Measurements from ENCODE around the gene ELAVL2. TPM values are rescaled to one million over a fixed set of nuclear protein-coding genes. Genes with fewer than 3 reads are reported as not detected.

The ELAVL2 gene
- total RNA-seq, 1 experiment from 2014 or later, result 35.9 TPM

DNA sequence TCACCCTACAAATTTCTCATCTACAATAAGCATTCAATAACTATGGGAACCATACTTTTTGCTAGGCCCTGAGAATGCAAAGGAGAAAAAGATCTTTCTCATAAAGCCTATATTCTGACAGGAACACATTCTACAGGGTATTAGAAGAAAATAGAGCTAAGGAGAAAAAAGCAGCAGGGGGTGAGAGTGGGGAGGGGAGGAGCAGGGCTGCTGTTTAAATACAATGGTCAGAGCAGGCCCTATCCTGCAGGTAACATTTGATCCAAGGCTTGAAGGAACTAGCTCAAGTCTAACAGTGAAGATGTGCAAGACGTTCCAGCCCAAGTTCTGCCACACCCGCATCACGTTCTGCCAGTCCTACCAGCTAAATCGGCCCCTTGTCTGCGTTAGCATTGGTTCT is 89.7 kb downstream of the ELAVL2 start:
- H3K9me3 Mint-ChIP-seq, result no peaks in the 10 kb centered on the region
- CTCF ChIA-PET, result no interaction called here
- no peaks in the 10 kb centered on the region for H3K27me3 Mint-ChIP-seq (ENCODE audit: low read depth)
- POLR2A ChIA-PET, result no interaction called here
- peak; percentile 43 for ATAC-seq
- TF ChIP-seq MXD4 (CRISPR knock-in tag; IDR thresholded peaks at IDR 0.05; ENCODE audit: borderline replicate concordance), result no peak
- no peak overlapping the region for H3K4me3 Mint-ChIP-seq
- H3K36me3 Mint-ChIP-seq, result peaks cover 2% of the 10 kb centered on the region; the same call in 1 of the 2 replicates
- peaks cover 94% of the 10 kb centered on the region for H3K4me1 Mint-ChIP-seq
- no peak overlapping the region for H3K27ac Mint-ChIP-seq
- DNase-seq (ENCODE audit: low spot score), result no peak

DNA sequence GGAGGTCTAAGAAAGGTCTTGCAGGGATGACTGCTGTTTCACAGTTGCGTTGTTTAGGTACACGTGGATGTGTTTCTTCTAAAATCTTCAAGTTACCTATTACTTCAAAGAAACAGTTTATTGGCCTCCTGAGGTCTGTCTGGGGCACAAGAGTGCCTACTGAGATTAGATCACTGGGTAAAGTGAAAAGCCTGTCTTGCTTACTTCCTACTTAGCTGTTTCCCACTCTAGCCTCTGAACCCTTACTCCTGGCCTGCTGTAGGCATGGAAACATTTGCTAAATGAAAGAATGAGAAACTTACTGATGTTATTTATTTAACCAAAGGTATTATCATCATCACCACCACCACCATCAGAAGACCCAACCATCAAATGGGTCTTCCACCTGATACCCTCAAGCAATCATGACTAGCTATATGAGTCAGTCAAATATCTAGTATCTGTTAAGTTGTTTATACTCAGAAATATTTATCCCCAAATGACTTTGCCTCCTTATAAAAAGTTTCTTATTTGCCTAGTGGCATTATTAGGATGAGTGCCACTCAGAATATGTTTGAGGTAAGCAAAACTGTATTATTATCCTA is 92.5 kb downstream of the ELAVL2 start:
- ATAC-seq (no peak), DNase-seq (ENCODE audit: low spot score) (no peak)
- no peaks in the 10 kb centered on the region for H3K27me3 Mint-ChIP-seq (ENCODE audit: low read depth)
- no peaks in the 10 kb centered on the region for H3K9me3 Mint-ChIP-seq
- POLR2A ChIA-PET, result no interaction called here
- TF ChIP-seq, protein P1, sequence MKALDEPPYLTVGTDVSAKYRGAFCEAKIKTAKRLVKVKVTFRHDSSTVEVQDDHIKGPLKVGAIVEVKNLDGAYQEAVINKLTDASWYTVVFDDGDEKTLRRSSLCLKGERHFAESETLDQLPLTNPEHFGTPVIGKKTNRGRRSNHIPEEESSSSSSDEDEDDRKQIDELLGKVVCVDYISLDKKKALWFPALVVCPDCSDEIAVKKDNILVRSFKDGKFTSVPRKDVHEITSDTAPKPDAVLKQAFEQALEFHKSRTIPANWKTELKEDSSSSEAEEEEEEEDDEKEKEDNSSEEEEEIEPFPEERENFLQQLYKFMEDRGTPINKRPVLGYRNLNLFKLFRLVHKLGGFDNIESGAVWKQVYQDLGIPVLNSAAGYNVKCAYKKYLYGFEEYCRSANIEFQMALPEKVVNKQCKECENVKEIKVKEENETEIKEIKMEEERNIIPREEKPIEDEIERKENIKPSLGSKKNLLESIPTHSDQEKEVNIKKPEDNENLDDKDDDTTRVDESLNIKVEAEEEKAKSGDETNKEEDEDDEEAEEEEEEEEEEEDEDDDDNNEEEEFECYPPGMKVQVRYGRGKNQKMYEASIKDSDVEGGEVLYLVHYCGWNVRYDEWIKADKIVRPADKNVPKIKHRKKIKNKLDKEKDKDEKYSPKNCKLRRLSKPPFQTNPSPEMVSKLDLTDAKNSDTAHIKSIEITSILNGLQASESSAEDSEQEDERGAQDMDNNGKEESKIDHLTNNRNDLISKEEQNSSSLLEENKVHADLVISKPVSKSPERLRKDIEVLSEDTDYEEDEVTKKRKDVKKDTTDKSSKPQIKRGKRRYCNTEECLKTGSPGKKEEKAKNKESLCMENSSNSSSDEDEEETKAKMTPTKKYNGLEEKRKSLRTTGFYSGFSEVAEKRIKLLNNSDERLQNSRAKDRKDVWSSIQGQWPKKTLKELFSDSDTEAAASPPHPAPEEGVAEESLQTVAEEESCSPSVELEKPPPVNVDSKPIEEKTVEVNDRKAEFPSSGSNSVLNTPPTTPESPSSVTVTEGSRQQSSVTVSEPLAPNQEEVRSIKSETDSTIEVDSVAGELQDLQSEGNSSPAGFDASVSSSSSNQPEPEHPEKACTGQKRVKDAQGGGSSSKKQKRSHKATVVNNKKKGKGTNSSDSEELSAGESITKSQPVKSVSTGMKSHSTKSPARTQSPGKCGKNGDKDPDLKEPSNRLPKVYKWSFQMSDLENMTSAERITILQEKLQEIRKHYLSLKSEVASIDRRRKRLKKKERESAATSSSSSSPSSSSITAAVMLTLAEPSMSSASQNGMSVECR (CRISPR knock-in tag; IDR thresholded peaks at IDR 0.05; ENCODE audit: borderline replicate concordance), result no peak
- TF ChIP-seq IRF1 (CRISPR knock-in tag; IDR thresholded peaks at IDR 0.05) (no peak), ZNF219 (CRISPR knock-in tag; IDR thresholded peaks at IDR 0.05; ENCODE audit: borderline replicate concordance) (no peak), ZNF416 (CRISPR knock-in tag; IDR thresholded peaks at IDR 0.05) (no peak), HMGA2 (CRISPR knock-in tag; IDR thresholded peaks at IDR 0.05) (no peak), JAZF1 (CRISPR knock-in tag; IDR thresholded peaks at IDR 0.05) (no peak), ZNF281 (CRISPR knock-in tag; IDR thresholded peaks at IDR 0.05) (no peak), SP1 (CRISPR knock-in tag; conservative IDR thresholded peaks at IDR 0.05) (no peak)
- peak overlapping the region; percentile 70 for H3K27ac Mint-ChIP-seq
- H3K4me1 Mint-ChIP-seq, result peaks cover 85% of the 10 kb centered on the region
- peaks cover 5% of the 10 kb centered on the region; the same call in 1 of the 2 replicates for H3K36me3 Mint-ChIP-seq
- CTCF ChIA-PET, result no interaction called here
- H3K4me3 Mint-ChIP-seq, result no peak overlapping the region

GRCh38 chr9:23731353-23731752 is 94.7 kb downstream of the ELAVL2 start:
- Mint-ChIP-seq H3K27ac (no peak overlapping the region), H3K27me3 (ENCODE audit: low read depth) (no peaks in the 10 kb centered on the region), H3K4me3 (no peak overlapping the region), H3K9me3 (no peaks in the 10 kb centered on the region), H3K36me3 (peaks cover 5% of the 10 kb centered on the region; the same call in 1 of the 2 replicates), H3K4me1 (peaks cover 83% of the 10 kb centered on the region)
- CTCF ChIA-PET, result no interaction called here
- ATAC-seq (no peak), DNase-seq (ENCODE audit: low spot score) (no peak)
- POLR2A ChIA-PET, result no interaction called here
- TF ChIP-seq ATF1 (CRISPR knock-in tag; IDR thresholded peaks at IDR 0.05) (no peak), NR3C1 (CRISPR knock-in tag; conservative IDR thresholded peaks at IDR 0.05; ENCODE audit: low read depth) (no peak), FOXK1 (CRISPR knock-in tag; IDR thresholded peaks at IDR 0.05) (no peak)
